GM18505 (cell line): ENCODE measurements around the gene EEFSEC.

ENCODE experiments used
- ATAC-seq: cut with Tn5 transposase; IDR thresholded peaks from one replicate; pipeline ENCODE4 v1.9.1; 2021; ENCODE audit not compliant: unreplicated experiment
- POLR2A ChIP-seq: IDR thresholded peaks from 4 replicates; pipeline ENCODE4 v1.6.1; 2011; ENCODE audit warnings: borderline replicate concordance; ENCODE audit not compliant: insufficient read depth, insufficient read length; ENCODE audit errors: extremely low read depth

Gene EEFSEC

DNA sequence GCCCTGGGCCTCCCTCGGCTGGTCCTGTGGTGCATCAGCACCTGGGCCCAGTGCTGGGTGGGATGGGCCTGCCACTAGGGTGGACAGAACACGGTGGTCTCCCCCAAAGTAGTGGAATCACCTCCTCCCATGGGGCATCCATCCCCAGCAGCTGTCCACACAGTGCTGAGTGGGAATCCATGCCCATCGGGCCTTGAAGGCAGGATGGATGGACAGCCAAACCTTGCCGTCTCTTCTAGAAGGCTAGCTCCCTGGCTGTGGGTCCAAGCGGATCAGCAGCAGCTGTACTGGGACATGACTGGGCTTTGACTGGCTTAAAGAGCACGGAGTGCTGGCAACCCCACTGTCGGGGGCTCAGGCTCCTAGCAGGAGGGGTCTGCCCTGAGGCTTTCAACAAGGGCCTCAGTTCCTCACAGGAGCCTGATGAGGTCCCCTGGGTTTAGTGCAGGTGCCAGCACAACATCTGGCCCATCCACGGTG, 189.5 kb downstream of the EEFSEC start:
- ATAC-seq = no peak
- no peak for TF ChIP-seq POLR2A

DNA sequence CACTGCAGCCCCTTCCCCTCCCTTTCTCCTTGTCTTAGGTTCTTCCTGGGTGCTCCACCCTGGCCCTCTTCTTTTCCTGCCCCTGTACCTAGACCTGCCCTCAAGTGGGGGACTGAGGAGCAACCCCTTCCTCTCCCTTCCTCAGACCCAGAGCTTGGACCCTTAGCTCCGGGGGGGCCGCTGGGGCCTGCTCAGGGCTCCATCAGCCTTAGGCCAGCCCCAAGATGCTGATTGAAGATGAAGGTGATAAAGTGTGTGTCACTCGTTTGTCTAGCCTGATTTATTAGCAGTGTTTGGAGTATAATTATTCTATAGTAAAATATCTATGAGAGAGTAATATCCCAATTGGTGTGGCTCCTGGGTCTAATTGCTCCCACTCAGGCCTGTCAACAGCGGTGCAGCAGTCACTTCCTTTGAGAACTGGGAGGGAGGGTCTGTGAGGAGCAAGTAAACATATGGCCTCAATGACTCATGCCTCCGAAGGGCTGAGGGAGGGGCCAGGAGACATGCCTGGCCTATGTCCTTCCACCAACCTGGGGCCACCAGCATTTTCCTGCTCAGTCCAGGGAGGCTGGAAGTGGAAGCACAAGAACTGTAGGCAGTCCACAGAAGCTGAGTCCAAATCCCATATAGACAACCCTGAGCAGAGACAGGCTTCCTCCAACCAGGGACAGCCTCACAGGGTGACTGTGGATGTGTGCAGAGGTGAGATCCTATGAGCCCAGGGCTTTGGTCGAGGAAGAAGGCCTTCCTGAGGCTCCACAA, 190.2 kb downstream of the EEFSEC start:
- TF ChIP-seq POLR2A = no peak
- no peak for ATAC-seq

DNA sequence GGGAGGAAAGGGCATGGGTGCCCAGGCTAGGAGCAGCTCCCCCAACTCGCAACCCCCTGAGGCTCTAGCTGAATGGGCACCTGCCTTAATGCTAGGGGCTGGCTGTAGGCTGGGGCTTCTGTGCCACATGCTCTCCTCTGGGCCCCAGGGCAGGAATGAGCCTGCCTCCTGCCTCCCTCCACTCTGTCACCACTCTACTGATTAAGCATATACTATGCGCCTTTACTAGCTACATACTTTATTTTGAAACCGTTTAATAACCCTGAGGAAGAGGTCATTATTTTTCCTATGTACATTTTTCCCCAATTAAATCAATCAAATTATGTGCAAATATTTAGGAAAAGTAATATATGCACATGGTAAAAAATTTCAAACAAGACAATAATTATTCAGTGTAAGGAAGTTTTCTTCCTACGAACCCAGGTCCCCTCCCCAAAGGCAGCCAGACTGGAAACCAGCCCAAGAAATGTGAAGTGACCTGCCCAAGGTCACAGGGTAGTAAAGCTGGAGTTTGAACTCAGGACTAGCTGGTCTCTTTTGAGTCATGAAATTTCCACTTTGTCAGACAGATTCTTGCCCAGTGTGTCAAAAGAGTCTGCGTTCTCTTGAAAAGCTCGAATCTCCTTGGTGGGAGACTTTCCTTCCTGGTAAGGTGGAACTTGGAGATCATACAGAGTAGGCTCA, 190.9 kb downstream of the EEFSEC start:
- TF ChIP-seq POLR2A = no peak
- ATAC-seq = no peak

DNA sequence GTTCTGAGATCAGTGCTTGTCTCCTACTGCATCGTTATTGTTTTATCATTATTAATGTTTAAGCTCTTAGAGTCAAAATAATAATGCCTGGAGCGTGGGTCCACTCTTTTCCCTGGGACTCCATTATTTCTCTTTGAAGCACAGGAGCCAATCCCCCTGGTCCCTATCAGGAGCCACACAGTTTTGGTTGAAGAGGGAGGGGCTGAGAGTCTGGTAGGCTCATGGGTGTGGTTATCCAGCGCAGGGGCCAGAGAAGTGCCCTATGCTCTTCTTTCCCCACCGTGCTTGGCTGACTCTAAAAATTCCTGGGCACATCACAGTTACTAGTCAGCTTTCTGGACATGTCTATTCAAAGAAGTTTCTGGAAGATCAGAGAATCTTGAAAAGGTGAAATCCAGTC, 191.9 kb downstream of the EEFSEC start:
- no peak for TF ChIP-seq POLR2A
- no peak for ATAC-seq

DNA sequence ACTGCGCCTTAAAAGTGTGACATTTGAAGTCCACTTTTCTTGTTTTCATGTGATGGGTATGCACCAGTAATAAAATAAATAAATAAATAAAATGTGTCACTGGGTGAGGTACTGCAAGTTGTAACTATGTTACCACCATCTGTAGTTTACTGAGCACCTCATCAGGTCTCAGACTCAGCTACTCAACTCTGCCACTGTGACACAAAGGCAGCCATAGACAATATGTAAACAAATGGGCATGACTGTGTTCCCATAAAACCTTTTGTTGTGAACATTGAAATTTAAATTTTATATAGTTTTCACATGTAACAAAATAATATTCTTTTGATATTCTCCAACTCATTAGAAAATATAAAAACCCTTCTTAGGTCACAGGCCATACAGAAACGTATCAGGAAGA, 193.3 kb downstream of the EEFSEC start:
- no peak for ATAC-seq
- TF ChIP-seq POLR2A = no peak

DNA sequence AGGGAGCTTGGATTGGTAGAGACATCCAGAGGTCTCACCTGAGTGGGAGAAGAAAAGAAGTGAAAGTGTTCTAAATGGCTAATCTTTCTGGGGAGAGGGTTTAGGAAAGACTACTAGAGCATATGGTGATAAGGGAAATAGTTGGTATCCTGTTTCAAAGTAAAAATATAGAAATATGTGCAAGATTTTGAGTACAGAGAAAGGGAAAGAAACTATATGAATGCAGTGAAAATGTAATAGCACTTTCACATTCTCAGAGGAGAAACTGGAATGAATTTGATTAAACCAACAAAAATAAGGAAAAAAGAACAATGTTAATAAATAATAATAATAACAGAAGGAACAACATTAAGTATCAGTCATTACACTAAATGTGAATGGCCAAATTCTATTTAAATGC, 194.0 kb downstream of the EEFSEC start:
- no peak for TF ChIP-seq POLR2A
- ATAC-seq = no peak

DNA sequence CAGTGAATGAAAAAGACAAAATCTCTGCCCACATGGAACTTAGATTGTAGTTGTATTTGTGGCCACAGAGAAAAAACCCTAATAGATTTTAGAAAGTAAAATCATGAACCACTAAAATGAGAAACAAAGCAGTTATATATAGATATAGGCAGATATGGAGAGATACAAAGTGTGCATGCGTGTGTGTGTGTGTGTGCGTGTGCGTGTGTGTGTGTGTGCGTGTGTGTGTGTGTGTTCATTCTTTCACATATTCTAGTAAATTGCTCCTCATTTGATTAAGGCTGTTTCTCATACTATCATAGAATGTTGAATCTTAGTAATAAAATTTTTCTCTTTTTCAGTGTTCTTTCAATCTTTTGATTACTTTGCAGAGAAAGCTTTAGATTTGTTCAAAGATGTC, 194.8 kb downstream of the EEFSEC start:
- ATAC-seq = no peak
- no peak for TF ChIP-seq POLR2A

DNA sequence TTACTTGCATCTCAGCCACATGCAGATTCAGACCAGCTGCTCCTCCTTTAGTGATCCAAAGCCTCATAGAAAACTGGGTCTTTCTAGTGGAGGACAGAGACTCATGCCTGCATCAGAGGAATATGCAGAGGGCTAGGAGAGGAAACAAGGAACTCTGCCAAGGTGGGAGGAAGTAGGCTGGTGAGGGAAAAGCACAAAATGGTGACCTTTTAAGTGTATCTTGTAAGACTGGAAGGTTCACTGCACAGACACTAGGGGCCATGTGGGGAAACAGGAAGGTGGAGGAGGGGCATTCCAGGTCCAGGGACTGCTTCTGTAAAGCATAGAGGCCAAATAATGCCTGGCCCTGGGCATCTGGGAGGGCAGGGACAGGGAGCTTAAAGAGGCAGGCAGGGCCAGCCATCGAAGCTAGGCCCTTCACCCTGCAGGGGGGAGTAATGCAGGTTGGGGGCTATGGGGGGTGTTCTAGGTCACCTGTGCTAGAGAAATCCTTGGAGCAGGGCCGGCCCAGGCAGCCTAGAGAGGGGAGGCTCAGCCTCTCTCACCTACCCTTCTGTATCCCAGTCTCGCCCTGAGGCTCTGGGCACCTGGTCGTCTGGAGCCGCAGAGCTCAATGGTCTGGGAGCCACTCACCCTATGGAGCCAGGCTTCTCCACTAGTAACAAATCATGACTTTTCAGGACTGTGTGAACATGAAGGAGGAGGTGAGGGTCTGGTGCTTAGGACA, 195.7 kb downstream of the EEFSEC start:
- ATAC-seq = no peak
- no peak for TF ChIP-seq POLR2A

DNA sequence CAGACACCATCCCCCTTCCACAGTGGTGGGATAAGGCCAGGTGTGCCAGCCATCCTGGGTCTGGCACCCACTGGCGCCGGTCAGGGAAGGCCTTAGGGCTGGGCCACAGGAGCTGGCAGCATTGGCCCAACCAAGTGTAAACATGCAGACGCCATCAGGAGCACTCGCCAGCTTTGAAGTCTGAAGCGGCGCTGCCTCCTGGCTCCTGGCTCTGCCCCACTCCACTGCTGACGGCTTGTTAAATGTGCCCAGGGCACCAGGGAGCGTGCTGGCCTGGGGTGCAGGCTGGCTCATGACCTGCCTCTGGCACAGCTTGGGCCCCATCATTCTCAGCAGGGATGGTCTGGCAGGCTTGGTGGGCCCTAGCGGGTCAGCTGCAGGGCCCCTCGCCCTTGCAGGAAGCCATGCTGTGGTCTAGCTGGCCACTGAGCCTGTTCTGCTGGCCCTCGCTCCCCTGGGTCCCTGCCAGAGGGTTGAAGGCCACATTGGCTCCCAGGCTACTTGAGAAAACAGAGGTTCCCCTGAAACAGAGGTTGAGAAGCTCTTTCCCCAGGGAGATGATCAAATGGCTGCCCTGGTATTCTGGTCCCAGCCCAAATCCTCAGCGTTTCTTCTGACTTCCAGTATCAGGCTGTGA, 196.8 kb downstream of the EEFSEC start:
- TF ChIP-seq POLR2A = no peak

DNA sequence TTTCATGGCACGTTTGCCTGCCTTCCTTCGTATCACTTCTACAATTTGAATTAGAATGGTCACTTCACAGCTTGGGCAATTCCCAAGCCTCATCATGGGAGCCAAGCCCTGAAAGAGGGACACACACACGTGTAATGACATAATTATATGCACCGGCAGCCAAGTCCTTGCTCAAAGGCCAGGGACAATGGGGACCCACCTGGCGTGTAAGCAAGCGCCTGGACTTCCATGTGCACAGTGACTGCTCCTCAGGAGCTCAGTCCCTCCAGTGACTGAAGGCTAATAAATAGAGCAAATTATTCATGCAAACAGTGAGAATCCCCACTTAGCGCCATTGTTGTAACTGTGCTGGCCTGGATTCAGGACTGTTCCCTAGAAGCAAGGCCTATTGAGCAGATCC, 198.3 kb downstream of the EEFSEC start:
- no peak for ATAC-seq
- no peak for TF ChIP-seq POLR2A

More for the DNA sequence above, 196.8 kb downstream of the EEFSEC start:
- ATAC-seq = no peak

DNA sequence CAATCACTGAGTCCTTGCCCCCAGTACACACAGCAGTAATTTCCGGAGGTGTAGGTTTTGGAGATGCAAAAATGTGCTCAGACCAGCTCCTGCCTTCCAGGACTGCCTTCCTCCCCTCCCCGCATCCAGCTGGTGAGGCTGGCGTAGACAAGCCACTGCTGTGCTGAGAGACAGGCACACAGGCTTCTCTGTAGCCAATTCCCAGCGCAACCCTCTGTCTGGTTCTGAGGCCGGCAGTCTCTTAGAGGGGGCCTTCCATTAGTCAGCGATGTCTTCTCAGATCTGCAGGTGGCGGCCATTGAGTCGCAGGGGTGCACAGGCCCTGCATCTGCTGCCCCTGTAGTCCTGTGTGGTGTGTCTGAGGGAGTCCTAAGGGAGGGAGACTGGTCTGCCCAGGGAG, 199.0 kb downstream of the EEFSEC start:
- ATAC-seq = no peak
- no peak for TF ChIP-seq POLR2A

DNA sequence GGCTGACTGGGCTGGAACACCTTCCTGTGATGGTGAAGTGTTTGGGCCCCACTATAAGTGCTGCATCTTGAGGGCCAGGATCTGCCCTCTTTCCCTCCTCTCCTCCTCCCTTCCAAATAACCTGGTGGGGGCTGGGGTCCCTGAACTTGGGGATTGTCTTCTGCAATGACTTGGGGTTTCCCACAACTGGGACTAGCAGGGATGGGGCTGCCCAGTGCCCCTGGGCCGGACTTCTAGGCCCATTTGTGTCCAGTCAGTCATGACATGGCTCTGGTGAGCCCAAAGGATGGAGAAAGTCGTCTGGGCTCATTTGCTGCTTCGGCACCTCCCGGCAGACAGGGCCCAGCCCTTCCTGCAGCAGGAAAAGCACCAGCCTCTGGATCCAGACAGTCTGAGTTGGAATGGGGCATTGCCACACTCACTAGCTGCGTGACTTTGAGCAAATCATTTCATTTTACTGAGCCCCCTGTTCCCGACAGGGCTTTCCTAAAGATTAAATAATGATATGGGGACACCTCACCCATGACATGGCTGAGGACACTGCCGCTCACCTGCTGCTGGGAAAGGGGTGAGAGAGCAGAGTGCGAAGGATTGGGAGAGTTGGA, 200.2 kb downstream of the EEFSEC start:
- no peak for TF ChIP-seq POLR2A
- no peak for ATAC-seq
